Stomach smooth muscle (tissue), 2 donors: ENCODE results near the gene PCDHGB6.
"Not testable (repeated sequence)": the region's sequence is repeated elsewhere in the genome, so short reads cannot be mapped to it uniquely, and the experiment has no call there.

Experiments
- H3K27ac ChIP-seq: one replicate; pipeline ENCODE4 v1.7.0; 2013; ENCODE audit warnings: mild to moderate bottlenecking, low read length, inconsistent platforms
- H3K27me3 ChIP-seq, 2 donors: one replicate each; pipeline ENCODE4 v1.7.0; 2013; ENCODE audit warnings: low read length in 2 of 2; ENCODE audit not compliant: insufficient read depth in 2 of 2, control insufficient read depth in 1 of 2
- H3K36me3 ChIP-seq, 2 donors: one replicate each; pipeline ENCODE4 v1.7.0; 2013; ENCODE audit warnings: low read length in 2 of 2; ENCODE audit not compliant: control insufficient read depth in 2 of 2, insufficient read depth in 2 of 2
- H3K4me1 ChIP-seq: one replicate; pipeline ENCODE4 v1.7.0; 2013; ENCODE audit warnings: low read length; ENCODE audit not compliant: control insufficient read depth, insufficient read depth
- H3K4me3 ChIP-seq, 2 donors: one replicate each; pipeline ENCODE4 v1.7.0; 2013; ENCODE audit warnings: low read length in 2 of 2
- H3K9ac ChIP-seq, 2 donors: one replicate each; pipeline ENCODE4 v1.7.0; 2013; ENCODE audit warnings: low read length in 2 of 2, mild to moderate bottlenecking in 1 of 2
- H3K9me3 ChIP-seq, 2 donors: one replicate each; pipeline ENCODE4 v1.7.0; 2013; ENCODE audit warnings: low read length in 2 of 2; ENCODE audit not compliant: control insufficient read depth in 2 of 2
- donor health status: healthy.
- donor health status: Pancreatic carcinoma.

The PCDHGB6 gene

GRCh38 chr5:141389153-141390042, 18.4 kb upstream of the PCDHGB6 start:
- H3K9ac ChIP-seq: no peak overlapping the region
- H3K27ac ChIP-seq: no peak overlapping the region
- H3K9me3 ChIP-seq: peaks cover 49 to 75% of the 10 kb centered on the region in 2 donors
- peaks cover 0 to 3% of the 10 kb centered on the region in 2 donors for H3K36me3 ChIP-seq
- no peaks in the 10 kb centered on the region for H3K4me1 ChIP-seq
- H3K4me3 ChIP-seq: peak overlapping the region; percentile 29 to 38
- H3K27me3 ChIP-seq: peaks cover 0 to 3% of the 10 kb centered on the region in 2 donors

DNA sequence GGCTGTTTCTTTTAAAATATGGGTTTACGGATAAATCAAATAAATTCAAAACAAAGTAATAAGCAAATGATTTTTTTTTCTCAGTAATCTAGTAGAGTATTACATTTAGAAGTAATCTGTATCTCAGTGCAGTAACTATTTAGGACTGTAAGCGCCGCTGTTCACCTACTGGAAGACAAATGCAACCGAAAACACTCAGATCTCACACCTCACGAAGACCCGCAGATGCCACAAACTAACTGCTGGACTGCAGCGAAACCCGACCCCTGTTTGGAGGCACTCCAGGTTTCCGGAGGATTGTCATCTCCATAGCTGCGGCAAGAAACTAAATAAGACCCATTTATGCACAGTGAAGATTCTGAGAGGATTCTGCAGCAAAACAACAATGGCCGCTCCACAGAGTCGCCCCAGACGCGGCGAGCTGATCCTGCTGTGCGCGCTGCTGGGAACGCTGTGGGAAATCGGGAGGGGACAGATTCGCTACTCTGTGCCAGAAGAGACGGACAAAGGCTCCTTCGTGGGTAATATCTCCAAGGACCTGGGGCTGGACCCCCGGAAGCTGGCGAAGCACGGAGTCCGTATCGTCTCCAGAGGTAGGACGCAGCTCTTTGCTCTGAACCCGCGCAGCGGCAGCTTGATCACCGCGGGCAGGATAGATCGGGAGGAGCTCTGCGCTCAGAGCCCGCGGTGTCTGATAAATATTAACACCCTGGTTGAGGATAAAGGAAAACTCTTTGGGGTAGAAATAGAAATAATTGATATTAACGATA, 15.2 kb upstream of the PCDHGB6 start, which contains the start of gene PCDHGA8:
PCDHGA8 (plus strand) TSS at position 205 of the 770 bp plus-strand sequence; CDS start at position 386, 181 bp downstream.
- H3K4me1 ChIP-seq: no peaks in the 10 kb centered on the region
- peak within 1 kb of the TSS; percentile 15 to 37 for H3K4me3 ChIP-seq
- H3K36me3 ChIP-seq: peaks cover 2 to 3% of the 10 kb centered on the region in 2 donors
- no peak within 1 kb of the TSS for H3K27ac ChIP-seq
- peaks cover 37 to 75% of the 10 kb centered on the region in 2 donors for H3K9me3 ChIP-seq
- H3K9ac ChIP-seq: no peak within 1 kb of the TSS
- peaks cover 0 to 3% of the 10 kb centered on the region in 2 donors for H3K27me3 ChIP-seq

DNA sequence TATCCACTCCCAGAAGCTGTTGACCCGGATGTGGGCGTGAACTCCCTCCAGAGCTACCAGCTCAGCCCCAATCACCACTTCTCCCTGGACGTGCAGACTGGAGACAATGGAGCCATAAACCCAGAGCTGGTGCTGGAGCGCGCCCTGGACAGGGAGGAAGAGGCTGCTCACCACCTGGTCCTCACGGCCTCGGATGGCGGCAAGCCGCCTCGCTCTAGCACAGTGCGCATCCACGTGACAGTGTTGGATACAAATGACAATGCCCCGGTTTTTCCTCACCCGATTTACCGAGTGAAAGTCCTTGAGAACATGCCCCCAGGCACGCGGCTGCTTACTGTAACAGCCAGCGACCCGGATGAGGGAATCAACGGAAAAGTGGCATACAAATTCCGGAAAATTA, 14.6 kb upstream of the PCDHGB6 start:
- H3K9me3 ChIP-seq: peaks cover 35 to 76% of the 10 kb centered on the region in 2 donors
- H3K4me3 ChIP-seq: peak overlapping the region in 1 of 2 donors; percentile 31
- H3K27me3 ChIP-seq: peaks cover 0 to 3% of the 10 kb centered on the region in 2 donors

GRCh38 chr5:141394401-141395187, 13.2 kb upstream of the PCDHGB6 start:
- not testable (repeated sequence) for H3K9ac ChIP-seq, H3K4me1 ChIP-seq, H3K36me3 ChIP-seq, H3K4me3 ChIP-seq, H3K27me3 ChIP-seq, H3K27ac ChIP-seq
- H3K9me3 ChIP-seq: peaks cover 32 to 76% of the 10 kb centered on the region in 2 donors

More for the DNA sequence above, 14.6 kb upstream of the PCDHGB6 start:
- H3K4me1 ChIP-seq: no peaks in the 10 kb centered on the region
- no peak overlapping the region for H3K27ac ChIP-seq
- no peak overlapping the region for H3K9ac ChIP-seq
- H3K36me3 ChIP-seq: peaks cover 2 to 3% of the 10 kb centered on the region in 2 donors

GRCh38 chr5:141397756-141398551, 9.9 kb upstream of the PCDHGB6 start, which contains the start of gene PCDHGB5:
Gene PCDHGB5, plus strand, starts transcription at chr5:141397947. Its CDS starts 181 bp downstream, at chr5:141398128.
- peaks cover 18 to 71% of the 10 kb centered on the region in 2 donors for H3K9me3 ChIP-seq
- not testable (repeated sequence) for H3K36me3 ChIP-seq, H3K9ac ChIP-seq, H3K27ac ChIP-seq, H3K27me3 ChIP-seq, H3K4me1 ChIP-seq
- peak within 1 kb of the TSS; percentile 55 to 62 for H3K4me3 ChIP-seq

- peaks cover 16 to 71% of the 10 kb centered on the region in 2 donors for H3K9me3 ChIP-seq
- H3K4me1 ChIP-seq: no peaks in the 10 kb centered on the region
- no peak overlapping the region for H3K9ac ChIP-seq
- H3K4me3 ChIP-seq: peak overlapping the region; percentile 55 to 62
- H3K27ac ChIP-seq: no peak overlapping the region
- no peaks in the 10 kb centered on the region for H3K27me3 ChIP-seq
- H3K36me3 ChIP-seq: peaks cover 0 to 2% of the 10 kb centered on the region in 2 donors
Measured at GRCh38 chr5:141398608-141399007, 9.2 kb upstream of the PCDHGB6 start.

DNA sequence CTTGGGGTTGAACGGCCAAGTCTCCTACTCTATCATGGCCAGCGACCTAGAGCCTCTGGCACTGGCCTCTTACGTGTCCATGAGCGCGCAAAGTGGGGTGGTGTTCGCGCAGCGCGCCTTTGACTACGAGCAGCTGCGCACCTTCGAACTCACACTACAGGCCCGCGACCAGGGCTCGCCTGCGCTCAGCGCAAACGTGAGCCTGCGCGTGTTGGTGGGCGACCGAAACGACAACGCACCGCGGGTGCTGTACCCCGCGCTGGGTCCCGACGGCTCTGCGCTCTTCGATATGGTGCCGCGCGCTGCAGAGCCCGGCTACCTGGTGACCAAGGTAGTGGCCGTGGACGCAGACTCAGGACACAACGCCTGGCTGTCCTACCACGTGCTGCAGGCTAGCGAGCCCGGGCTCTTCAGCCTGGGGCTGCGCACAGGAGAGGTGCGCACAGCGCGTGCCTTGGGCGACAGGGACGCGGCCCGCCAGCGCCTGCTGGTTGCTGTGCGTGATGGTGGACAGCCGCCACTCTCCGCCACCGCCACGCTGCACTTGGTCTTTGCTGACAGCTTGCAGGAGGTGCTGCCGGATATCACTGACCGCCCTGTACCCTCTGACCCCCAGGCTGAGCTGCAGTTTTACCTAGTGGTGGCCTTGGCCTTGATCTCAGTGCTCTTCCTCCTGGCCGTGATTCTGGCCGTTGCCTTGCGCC, 8.1 kb upstream of the PCDHGB6 start:
- peak overlapping the region; percentile 48 to 49 for H3K4me3 ChIP-seq
- no peak overlapping the region for H3K27ac ChIP-seq
- H3K4me1 ChIP-seq: no peaks in the 10 kb centered on the region
- peaks cover 0 to 2% of the 10 kb centered on the region in 2 donors for H3K36me3 ChIP-seq
- peaks cover 19 to 73% of the 10 kb centered on the region in 2 donors for H3K9me3 ChIP-seq
- H3K9ac ChIP-seq: no peak overlapping the region
- no peaks in the 10 kb centered on the region for H3K27me3 ChIP-seq

DNA sequence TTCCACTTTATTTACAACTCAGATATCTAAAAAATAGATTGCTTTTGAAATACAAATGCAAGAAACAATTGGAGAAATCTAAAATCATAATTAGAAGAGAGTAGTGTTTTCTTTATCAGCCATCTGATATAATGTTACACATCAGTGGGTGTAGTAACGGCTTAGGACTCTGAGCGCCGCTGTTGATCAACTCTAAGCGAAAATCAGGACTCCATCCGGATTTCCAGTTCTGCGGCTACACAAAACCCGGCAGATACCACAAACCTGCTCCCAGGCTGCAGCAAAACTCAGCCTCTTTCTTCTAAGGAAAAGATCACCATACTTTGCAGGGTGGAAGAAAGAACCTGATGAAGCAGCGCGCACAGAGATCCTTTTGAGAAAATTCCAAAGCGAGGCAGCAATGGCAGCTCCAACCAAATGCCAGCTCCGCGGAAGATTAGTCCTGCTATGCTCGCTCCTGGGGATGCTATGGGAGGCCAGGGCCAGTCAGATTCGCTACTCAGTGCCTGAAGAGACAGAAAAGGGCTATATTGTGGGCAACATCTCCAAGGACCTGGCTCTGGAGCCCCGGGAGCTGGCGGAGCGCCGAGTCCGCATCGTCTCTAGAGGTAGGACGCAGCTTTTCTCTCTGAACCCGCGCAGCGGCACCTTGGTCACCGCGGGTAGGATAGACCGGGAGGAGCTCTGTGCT, 5.1 kb upstream of the PCDHGB6 start, which contains the start of gene PCDHGA9:
PCDHGA9 (plus strand) TSS at position 226 of the 691 bp plus-strand sequence; CDS start at position 401, 175 bp downstream.
- Histone ChIP-seq H3K27me3 (no peaks in the 10 kb centered on the region), H3K9me3 (peaks cover 21 to 74% of the 10 kb centered on the region in 2 donors), H3K36me3 (no peaks in the 10 kb centered on the region), H3K4me1 (no peaks in the 10 kb centered on the region), H3K9ac (no peak within 1 kb of the TSS), H3K4me3 (peak within 1 kb of the TSS; percentile 60 to 65), H3K27ac (no peak within 1 kb of the TSS)

- Histone ChIP-seq H3K4me1 (no peaks in the 10 kb centered on the region), H3K36me3 (no peaks in the 10 kb centered on the region), H3K4me3 (peak overlapping the region; percentile 60 to 65), H3K27me3 (no peaks in the 10 kb centered on the region), H3K9ac (no peak overlapping the region), H3K27ac (no peak overlapping the region), H3K9me3 (peaks cover 21 to 78% of the 10 kb centered on the region in 2 donors)
Measured at GRCh38 chr5:141403387-141403786, 4.4 kb upstream of the PCDHGB6 start.
